Measurements from ENCODE around the gene STPG2.

DNA sequence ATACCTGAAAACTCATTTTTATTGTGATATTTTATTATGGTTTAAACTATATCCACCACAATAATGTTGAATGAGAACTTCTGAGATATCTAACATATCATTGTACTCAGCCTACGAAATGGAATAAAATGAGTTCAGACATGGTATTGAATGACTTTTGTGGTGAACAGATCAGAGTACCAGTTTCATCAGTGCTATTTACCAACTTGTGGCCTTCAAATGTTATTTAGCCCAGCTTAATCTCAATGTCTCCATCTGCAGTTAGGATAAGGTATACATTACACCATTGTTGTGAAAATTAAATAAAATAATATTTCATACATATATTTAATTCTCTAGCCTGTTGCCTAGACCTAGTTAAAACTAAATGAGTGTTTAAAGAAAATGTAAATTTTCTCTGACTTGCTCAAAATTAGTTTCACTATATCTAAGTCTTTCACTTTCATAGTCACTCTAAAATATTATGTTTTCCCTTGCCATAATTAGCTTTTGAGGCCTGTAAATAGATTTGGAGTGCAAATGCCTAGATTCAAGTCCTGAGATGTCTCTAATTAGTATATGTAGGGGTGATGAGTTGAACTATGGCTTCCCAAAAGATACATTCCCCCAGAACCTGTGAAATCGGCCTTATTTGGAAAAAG, 594.2 kb downstream of the STPG2 start:
- no peak for TF ChIP-seq TARDBP (IDR thresholded peaks at IDR 0.05)
- no peak for TF ChIP-seq NFRKB (IDR thresholded peaks at IDR 0.05)
- no peak for TF ChIP-seq SUZ12 (IDR thresholded peaks at IDR 0.05)
- TF ChIP-seq FOXM1 (IDR thresholded peaks at IDR 0.05; ENCODE audit: borderline replicate concordance) = no peak
- no peak for TF ChIP-seq BHLHE40 (IDR thresholded peaks at IDR 0.05; ENCODE audit: borderline replicate concordance)
- no peak for TF ChIP-seq ZNF384 (IDR thresholded peaks at IDR 0.05)
- no peak for TF ChIP-seq L3MBTL2 (conservative IDR thresholded peaks at IDR 0.05)
- TF ChIP-seq CTBP1 (IDR thresholded peaks at IDR 0.05; ENCODE audit: borderline replicate concordance) = no peak
- no peak for TF ChIP-seq SP1 (IDR thresholded peaks at IDR 0.05)

All from HEK293T (cell line).